Thoracic aorta (tissue), 2 donors: ENCODE results near the gene SPOUT1. TPM values are rescaled to one million over a fixed set of nuclear protein-coding genes. Genes with fewer than 3 reads are reported as not detected.

Experiments used
- ATAC-seq: fragments of 150-250 bp; one replicate; pipeline ENCODE4 v1.8.0; 2017; ENCODE audit warnings: low read depth; ENCODE audit not compliant: insufficient number of reproducible peaks, low FRiP score
- DNase-seq: peaks from one replicate; pipeline ENCODE4 v3.0.0-alpha.2; 2020; ENCODE audit warnings: low spot score
- H3K27ac ChIP-seq, 2 donors: fragments of 200-600 bp; sonication (generic); 1 replicate in 1 of 2; 2 replicates in 1 of 2; pipeline ENCODE4 v1.5.1; 2016; ENCODE audit warnings: mild to moderate bottlenecking in 2 of 2, moderate library complexity in 2 of 2
- H3K27me3 ChIP-seq: fragments of 200-600 bp; sonication (generic); replicated peaks from 2 replicates; pipeline ENCODE4 v1.6.0; 2016; ENCODE audit warnings: mild to moderate bottlenecking; ENCODE audit not compliant: insufficient read depth
- H3K36me3 ChIP-seq: fragments of 200-600 bp; sonication (generic); one replicate; pipeline ENCODE4 v1.5.1; 2016
- H3K4me1 ChIP-seq, 2 donors: fragments of 200-600 bp; sonication (generic); 1 replicate in 1 of 2; 2 replicates in 1 of 2; pipeline versions ENCODE4 v1.5.1 to v1.6.0; 2016; ENCODE audit warnings: low read depth in 2 of 2, mild to moderate bottlenecking in 1 of 2; ENCODE audit not compliant: control insufficient read depth in 1 of 2
- H3K4me3 ChIP-seq: fragments of 200-600 bp; sonication (generic); 2 replicates; pipeline ENCODE4 v1.5.1; 2016; ENCODE audit warnings: mild to moderate bottlenecking
- H3K9me3 ChIP-seq: fragments of 200-600 bp; sonication (generic); 2 replicates; pipeline ENCODE4 v1.5.1; 2016
- total RNA-seq, 2 donors: library from RNA; depleted of rRNA; stranded (reverse); fragments of >200 nt; gene quantifications; one replicate each; pipeline versions ENCODE4 v1.1.0 to v1.2.3, GENCODE V29; 2016
- TF ChIP-seq, protein P1 (sequence below): fragments of 200-600 bp; sonication (generic); IDR thresholded peaks from one replicate; pipeline ENCODE4 v1.5.1; 2019; ENCODE audit warnings: antibody characterized with exemption

Gene SPOUT1
- total RNA-seq, 2 donors from 2014 or later: 18.2 to 38.6 TPM

DNA sequence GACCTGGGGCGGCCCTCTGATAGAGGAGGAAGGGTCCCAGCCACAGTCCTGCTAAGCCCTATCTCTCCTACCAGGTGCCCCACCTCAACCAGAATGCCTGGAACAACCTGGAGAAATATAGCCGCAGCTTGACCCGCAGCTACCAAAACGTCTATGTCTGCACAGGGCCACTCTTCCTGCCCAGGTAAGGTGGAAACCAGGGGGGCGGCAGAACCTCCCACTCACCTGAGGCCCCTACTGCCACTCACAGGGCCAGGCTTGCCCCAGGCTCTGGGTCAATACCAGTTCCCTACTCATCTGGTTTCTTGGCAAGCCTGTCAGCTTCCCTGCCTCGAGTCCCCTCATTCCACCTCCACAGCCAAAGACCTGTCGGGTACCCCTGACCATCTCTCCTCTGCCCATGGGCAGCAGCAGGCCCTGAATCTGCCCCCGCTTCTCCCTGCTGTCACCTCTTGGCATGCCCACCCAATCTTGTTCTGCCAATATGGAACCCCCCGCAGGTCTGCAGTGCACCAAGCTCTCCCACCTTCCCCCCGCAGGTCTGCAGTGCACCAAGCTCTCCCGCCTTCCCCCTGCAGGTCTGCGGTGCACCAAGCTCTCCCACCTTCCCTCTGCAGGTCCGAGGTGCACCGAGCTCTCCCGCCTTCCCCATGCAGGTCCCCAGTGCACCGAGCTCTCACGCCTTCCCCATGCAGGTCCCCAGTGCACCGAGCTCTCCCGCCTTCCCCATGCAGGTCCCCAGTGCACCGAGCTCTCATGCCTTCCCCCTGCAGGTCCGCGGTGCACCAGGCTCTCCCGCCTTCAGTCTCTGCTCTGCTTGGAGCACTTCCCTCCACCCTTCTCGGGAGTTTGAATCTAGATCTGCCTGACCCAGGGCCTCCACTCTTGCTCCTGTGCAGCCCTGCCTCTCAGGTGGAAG, 8.7 kb downstream of the SPOUT1 start:
- no peak overlapping the region for H3K4me3 ChIP-seq
- H3K36me3 ChIP-seq: peaks cover 26% of the 10 kb centered on the region
- no peaks in the 10 kb centered on the region for H3K27me3 ChIP-seq
- no peak for DNase-seq
- H3K9me3 ChIP-seq: no peaks in the 10 kb centered on the region
- ATAC-seq: no peak
- TF ChIP-seq, protein P1, sequence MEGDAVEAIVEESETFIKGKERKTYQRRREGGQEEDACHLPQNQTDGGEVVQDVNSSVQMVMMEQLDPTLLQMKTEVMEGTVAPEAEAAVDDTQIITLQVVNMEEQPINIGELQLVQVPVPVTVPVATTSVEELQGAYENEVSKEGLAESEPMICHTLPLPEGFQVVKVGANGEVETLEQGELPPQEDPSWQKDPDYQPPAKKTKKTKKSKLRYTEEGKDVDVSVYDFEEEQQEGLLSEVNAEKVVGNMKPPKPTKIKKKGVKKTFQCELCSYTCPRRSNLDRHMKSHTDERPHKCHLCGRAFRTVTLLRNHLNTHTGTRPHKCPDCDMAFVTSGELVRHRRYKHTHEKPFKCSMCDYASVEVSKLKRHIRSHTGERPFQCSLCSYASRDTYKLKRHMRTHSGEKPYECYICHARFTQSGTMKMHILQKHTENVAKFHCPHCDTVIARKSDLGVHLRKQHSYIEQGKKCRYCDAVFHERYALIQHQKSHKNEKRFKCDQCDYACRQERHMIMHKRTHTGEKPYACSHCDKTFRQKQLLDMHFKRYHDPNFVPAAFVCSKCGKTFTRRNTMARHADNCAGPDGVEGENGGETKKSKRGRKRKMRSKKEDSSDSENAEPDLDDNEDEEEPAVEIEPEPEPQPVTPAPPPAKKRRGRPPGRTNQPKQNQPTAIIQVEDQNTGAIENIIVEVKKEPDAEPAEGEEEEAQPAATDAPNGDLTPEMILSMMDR: no peak
- H3K4me1 ChIP-seq: peaks cover 8 to 12% of the 10 kb centered on the region in 2 donors
- H3K27ac ChIP-seq: no peak overlapping the region

GRCh38 chr9:128819716-128820664, 9.6 kb downstream of the SPOUT1 start:
- TF ChIP-seq, protein P1: no peak
- Histone ChIP-seq H3K4me1 (peaks cover 8 to 12% of the 10 kb centered on the region in 2 donors), H3K4me3 (peak overlapping the region; percentile 75), H3K27ac (no peak overlapping the region), H3K9me3 (no peaks in the 10 kb centered on the region), H3K36me3 (peaks cover 23% of the 10 kb centered on the region), H3K27me3 (no peaks in the 10 kb centered on the region)
- DNase-seq: no peak
- ATAC-seq: no peak

- Histone ChIP-seq H3K36me3 (peaks cover 22% of the 10 kb centered on the region), H3K4me3 (peak overlapping the region; percentile 75), H3K4me1 (peaks cover 8 to 12% of the 10 kb centered on the region in 2 donors), H3K9me3 (no peaks in the 10 kb centered on the region), H3K27me3 (no peaks in the 10 kb centered on the region), H3K27ac (peak overlapping the region; percentile 84)
- ATAC-seq (no peak), DNase-seq (no peak)
- TF ChIP-seq, protein P1: no peak
Observed at GRCh38 chr9:128818839-128819715, 10.5 kb downstream of the SPOUT1 start.

- Histone ChIP-seq H3K27ac (peak within 1 kb of the TSS; percentile 84), H3K36me3 (peaks cover 15% of the 10 kb centered on the region), H3K4me3 (peak within 1 kb of the TSS; percentile 75), H3K27me3 (no peaks in the 10 kb centered on the region), H3K9me3 (no peaks in the 10 kb centered on the region), H3K4me1 (peaks cover 8 to 12% of the 10 kb centered on the region in 2 donors)
- ATAC-seq (peak; percentile 98), DNase-seq (peak; percentile 86)
- TF ChIP-seq, protein P1: peak; percentile 98
Observed at GRCh38 chr9:128818099-128818838, 11.3 kb downstream of the SPOUT1 start, which contains the start of gene ENDOG. Gene ENDOG, plus strand, starts transcription at chr9:128818500. Its CDS starts 185 bp downstream, at chr9:128818685.
